HG03103 (cell line): Measurements from ENCODE around the gene YAP1.
"Not testable (repeated sequence)": the region's sequence is repeated elsewhere in the genome, so short reads cannot be mapped to it uniquely, and the experiment has no call there.

Experiments
- ATAC-seq: cut with Tn5 transposase; IDR thresholded peaks from one replicate; pipeline ENCODE4 v1.9.1; 2021; ENCODE audit warnings: low read depth; ENCODE audit not compliant: unreplicated experiment

Gene YAP1

DNA sequence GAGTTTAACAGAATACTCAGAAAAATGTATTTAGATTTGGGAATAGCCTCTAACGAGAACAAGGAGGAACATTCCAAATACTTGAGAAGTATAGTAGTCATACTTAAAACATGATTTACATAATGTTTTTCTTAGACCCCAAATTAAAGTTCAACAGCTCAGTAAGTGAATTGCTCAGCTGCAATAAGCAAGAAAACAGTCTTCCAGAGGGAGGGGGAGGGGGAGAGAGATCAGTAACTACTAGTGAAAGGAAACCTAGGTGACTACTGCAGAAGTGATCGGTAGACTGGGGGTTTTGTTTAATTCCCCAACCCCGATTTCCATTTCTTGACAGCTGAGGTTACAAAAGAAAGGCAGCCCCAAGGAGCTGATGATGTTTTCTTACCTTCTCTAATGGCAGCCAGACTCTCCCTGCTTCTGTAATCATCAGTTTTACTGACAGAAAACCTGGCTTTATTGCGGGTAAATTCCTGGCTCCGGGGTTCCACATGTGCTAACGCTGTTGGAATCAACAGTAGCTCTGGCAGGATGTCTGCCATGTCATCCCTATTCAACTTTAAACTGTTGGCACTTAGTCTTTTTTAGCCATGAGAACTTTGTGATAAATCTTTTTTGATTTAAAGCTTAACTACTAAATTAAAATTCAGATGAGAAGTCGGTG lies 124.7 kb downstream of the YAP1 start:
- ATAC-seq = no peak

GRCh38 chr11:102237096-102237735 lies 127.0 kb downstream of the YAP1 start:
- ATAC-seq = no peak

GRCh38 chr11:102238391-102238821 lies 128.2 kb downstream of the YAP1 start:
- ATAC-seq = no peak

DNA sequence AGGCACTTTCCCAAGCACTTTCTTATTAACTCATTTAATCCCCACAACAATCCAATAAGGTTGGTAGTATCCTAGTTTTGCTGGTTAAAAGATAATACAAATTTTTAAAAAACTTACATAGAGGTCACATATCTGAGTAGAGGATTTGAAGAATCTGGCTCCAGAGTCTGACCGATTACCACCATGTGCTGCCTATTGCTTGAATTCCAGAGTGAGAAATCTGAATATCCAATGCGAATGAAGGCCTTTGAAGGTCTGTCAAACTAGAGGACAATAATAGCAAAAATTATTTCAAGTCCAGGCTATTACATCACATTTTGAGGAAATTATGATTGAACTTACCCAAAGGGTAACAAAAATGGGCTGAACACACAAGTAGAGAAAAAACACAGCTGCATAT lies 129.2 kb downstream of the YAP1 start:
- no peak for ATAC-seq

GRCh38 chr11:102239911-102240310 lies 129.7 kb downstream of the YAP1 start:
- ATAC-seq = no peak

DNA sequence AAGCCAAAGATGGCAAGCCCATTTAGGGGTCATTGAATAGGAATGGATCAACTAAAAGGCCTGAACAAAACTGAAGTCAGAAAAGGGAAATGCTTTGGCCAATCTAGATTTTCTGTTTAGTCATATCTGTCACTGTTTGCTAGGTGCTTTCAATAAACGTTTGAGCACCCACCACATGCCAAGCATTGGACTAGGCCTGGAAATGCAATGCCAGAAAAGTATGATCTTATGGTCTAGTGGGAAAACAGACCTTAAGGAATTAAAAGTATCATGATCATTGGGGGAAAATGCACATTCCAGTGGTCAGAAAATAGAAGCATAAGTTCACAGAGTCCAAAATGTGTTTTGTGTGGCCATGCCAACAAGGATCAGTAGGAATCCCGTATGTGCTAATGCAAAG lies 130.3 kb downstream of the YAP1 start:
- ATAC-seq = peak; percentile 40

DNA sequence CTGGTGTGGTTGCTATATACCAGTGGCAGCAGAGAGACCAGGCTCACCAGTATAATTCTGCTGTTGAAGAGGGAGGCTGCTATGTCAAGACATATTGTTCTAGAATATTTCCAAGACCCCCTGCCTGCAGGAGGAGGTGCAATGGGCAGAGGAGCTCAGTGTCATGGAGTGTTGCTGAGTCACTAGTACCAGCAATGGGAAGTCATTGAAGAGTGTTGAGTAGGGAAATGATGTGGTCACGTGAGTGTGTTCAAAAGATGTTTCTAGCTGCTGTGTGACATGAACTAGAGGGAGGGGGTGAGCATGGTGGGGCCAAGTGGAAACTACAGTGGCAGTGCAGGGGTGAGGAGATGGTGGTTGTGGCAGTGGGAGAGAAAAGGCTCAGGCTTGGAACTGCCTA lies 130.8 kb downstream of the YAP1 start:
- no peak for ATAC-seq

GRCh38 chr11:102243399-102243884 lies 133.2 kb downstream of the YAP1 start:
- no peak for ATAC-seq

DNA sequence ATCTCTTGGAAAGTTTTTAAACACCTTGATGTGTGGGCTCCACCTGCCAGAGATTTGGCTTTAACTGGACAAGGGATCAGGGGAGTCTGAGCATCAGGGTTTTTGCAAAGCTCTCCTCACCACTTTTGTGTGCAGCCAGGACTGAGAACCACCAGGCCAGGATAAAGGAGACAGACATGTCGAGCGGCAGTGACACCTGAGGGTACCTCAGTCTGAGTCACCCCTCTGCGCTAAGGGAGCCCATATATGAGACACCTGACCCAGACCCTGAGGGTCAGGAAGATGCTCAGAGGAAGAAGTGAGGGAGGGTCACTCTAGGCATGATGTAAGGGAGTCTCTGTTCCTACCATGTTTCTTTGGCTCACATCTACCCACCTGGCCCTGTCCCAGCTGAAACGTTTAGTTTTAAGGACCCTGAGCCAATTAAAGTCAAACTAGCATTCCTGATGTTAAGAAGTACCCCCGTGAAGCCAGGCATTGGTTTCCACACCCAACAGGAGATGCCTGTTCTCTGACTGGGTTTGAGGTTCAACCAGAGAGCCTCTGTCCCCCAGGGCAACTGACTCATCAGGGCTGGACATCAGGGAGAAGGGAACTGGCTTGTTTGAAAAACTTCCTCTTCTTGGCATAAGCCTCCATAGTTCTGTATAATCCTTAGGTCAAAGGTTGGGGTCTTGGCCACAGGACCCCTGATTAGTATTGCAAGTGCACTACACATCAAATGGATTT lies 134.6 kb downstream of the YAP1 start:
- ATAC-seq = no peak

- ATAC-seq = no peak
Observed at GRCh38 chr11:102251423-102251822, 141.2 kb downstream of the YAP1 start.

DNA sequence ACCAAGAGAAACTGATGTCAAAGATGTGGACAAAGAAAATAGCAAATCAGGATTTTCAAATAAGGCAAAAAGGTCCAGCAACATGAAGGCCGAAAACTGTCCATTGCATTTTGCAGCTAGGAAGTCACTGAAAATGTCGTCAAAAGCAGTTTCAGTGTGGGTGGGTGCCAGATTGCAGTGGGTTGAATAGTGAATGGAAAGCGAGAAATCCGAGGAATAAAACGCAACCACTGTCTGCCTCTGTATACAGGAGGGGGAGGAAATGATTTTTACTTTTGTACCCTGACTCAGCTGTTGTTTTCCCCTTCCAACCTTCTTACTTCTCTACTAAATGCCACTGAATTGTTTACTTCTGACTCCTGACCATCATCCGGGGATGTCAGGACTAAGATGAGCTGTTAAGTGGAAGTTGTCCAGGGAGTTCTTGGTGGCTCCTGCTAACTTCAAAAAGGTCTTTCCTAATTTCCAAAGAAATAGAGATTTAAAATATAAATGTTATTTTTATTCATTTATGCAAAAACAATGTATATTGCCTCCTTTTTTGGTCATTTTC lies 142.2 kb downstream of the YAP1 start:
- ATAC-seq = no peak

DNA sequence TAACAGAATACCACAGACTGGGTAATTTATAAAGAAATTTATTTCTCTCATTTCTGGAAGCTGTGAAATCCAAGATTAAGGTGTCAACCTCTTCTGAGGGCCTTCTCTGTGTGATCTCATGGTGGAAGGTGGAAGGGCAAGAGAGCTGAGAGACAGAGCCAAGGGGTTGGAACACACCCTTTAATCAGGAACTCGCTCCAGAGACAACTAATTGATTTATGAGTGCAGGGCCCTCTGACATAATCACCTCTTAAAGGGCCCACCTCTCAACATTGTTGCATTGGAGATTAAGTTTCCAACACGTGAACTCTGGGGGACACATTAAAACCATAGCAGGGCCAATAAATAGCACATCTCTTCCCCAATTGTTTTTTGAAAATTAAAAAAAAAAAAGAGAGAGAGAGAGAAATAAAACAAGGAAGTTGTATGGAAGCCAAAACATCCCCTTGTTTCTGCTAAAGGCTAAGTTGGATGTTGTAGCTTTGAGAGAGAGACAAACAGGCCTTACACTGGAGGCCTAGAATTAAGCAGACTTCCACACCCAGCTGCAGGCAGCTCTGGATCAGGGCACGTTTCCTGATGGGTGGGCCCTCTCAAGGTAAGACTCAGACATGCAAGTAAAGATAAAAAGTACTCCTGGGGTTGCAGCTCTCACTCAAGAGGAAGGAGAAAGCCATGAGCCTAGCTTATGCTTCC lies 142.9 kb downstream of the YAP1 start:
- no peak for ATAC-seq

- ATAC-seq = no peak
Observed at GRCh38 chr11:102254047-102254446, 143.8 kb downstream of the YAP1 start.

- ATAC-seq = no peak
Observed at GRCh38 chr11:102256251-102256650, 146.0 kb downstream of the YAP1 start.

DNA sequence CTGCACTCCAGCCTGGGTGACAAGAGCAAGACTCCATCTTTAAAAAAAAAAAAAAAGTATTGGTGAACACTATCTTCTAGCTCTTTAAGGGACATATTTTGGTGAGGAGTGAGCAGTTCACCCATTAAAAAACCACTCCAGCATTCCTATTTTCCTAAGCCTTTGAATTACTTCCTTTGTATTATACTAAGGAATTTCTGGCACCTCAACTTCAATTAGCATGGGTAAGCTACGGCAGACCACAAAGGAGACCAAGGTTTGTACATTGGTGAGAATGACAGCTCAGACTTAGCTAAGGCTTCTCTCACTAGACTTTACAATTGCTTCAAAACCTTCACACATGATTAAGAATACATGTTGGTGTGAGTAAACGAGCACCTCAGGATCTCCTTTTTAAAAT lies 150.0 kb downstream of the YAP1 start:
- ATAC-seq = no peak

- ATAC-seq = no peak
Observed at GRCh38 chr11:102263379-102264003, 153.2 kb downstream of the YAP1 start.

DNA sequence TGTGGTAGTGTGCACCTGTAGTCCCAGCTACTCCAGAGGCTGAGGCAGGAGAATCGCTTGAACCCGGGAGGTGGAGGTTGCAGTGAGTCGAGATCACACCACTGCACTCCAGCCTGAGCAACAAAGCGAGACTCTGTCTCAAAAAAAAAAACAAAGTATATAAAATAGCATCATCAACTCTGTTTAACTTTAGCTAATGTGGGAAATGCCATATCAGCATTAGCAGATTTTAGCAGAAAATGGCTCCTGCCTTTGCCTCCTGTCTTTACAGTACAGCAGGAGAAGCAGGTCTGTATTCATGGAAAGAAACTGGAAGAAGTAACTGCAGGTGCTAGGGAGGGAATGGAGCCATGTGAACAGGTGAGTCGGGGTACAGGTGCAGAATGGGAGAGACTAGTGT lies 154.5 kb downstream of the YAP1 start:
- ATAC-seq = not testable (repeated sequence)

GRCh38 chr11:102266099-102266498 lies 155.9 kb downstream of the YAP1 start:
- no peak for ATAC-seq

DNA sequence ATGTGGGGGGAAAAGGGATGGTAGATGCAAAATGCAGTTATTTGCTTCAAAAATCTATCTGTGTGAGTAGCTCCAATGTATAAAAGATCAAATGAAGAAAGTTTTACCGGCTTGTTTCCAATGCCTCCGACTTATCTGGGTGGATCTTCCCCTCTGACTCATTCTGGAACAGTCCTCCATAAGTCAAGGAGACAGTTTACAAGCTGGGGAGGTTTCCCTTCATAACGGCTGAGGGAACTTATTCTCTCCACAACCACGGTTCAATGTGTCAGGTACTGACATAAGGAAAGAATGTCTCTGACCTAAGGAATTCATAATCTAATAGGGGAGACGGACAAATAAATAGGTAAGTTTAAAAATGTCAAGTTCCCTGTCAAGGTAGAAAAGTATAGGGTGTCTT lies 157.4 kb downstream of the YAP1 start:
- no peak for ATAC-seq
